GM21529 (cell line): ENCODE measurements around the gene H2AZ2.
A peak's percentile ranks its signal among the peaks of the same experiment; 100 is the strongest.
"Not testable (repeated sequence)": the region's sequence is repeated elsewhere in the genome, so short reads cannot be mapped to it uniquely, and the experiment has no call there.

Source experiments
- ATAC-seq: cut with Tn5 transposase; IDR thresholded peaks from one replicate; pipeline ENCODE4 v1.9.1; 2021; ENCODE audit not compliant: unreplicated experiment

Gene H2AZ2

GRCh38 chr7:44823255-44823781 lies 24.6 kb downstream of the H2AZ2 start:
- ATAC-seq: no peak

GRCh38 chr7:44819292-44819691 lies 28.6 kb downstream of the H2AZ2 start:
- ATAC-seq: no peak

GRCh38 chr7:44814919-44815318 lies 33.0 kb downstream of the H2AZ2 start:
- no peak for ATAC-seq

- no peak for ATAC-seq
Observed at GRCh38 chr7:44811571-44811970, 36.3 kb downstream of the H2AZ2 start.

GRCh38 chr7:44811093-44811492 lies 36.8 kb downstream of the H2AZ2 start:
- no peak for ATAC-seq

- ATAC-seq: no peak
Observed at GRCh38 chr7:44808914-44809393, 38.9 kb downstream of the H2AZ2 start.

GRCh38 chr7:44805950-44806349 lies 41.9 kb downstream of the H2AZ2 start:
- no peak for ATAC-seq

- ATAC-seq: not testable (repeated sequence)
Observed at GRCh38 chr7:44803828-44804519, 43.9 kb downstream of the H2AZ2 start.

GRCh38 chr7:44802418-44803025 lies 45.4 kb downstream of the H2AZ2 start:
- no peak for ATAC-seq

- no peak for ATAC-seq
Observed at GRCh38 chr7:44801890-44802289, 46.0 kb downstream of the H2AZ2 start.

GRCh38 chr7:44799939-44800338 lies 47.9 kb downstream of the H2AZ2 start:
- no peak for ATAC-seq

GRCh38 chr7:44798649-44799305 lies 49.1 kb downstream of the H2AZ2 start:
- no peak for ATAC-seq

GRCh38 chr7:44797329-44798258 lies 50.3 kb downstream of the H2AZ2 start:
- ATAC-seq: peak; percentile 52

- peak; percentile 89 for ATAC-seq
Observed at GRCh38 chr7:44796504-44797328, 51.2 kb downstream of the H2AZ2 start, which contains the start of gene PPIA. Gene PPIA (plus strand): TSS chr7:44796681. CDS start chr7:44796725, 44 bp downstream.

- peak; percentile 16 for ATAC-seq
Observed at GRCh38 chr7:44796034-44796503, 51.8 kb downstream of the H2AZ2 start.

GRCh38 chr7:44794331-44794730 lies 53.6 kb downstream of the H2AZ2 start:
- no peak for ATAC-seq

- no peak for ATAC-seq
Observed at GRCh38 chr7:44793919-44794318, 54.0 kb downstream of the H2AZ2 start.

- ATAC-seq: no peak
Observed at GRCh38 chr7:44791278-44792219, 56.3 kb downstream of the H2AZ2 start.

GRCh38 chr7:44789990-44790389 lies 57.9 kb downstream of the H2AZ2 start:
- no peak for ATAC-seq
